Esophagus squamous epithelium (tissue), 5 donors: ENCODE measurements around the gene FLT4. TPM values are rescaled to one million over a fixed set of nuclear protein-coding genes. Genes with fewer than 3 reads are reported as not detected.

Source experiments
- DNase-seq: peaks from one replicate; lab custom pipeline; 2025; lab: John Stamatoyannopoulos, UW
- H3K27ac ChIP-seq, 4 donors: fragments of 200-600 bp; sonication (generic); one replicate each; pipeline ENCODE4 v1.5.1; 2016 to 2019; ENCODE audit warnings: mild to moderate bottlenecking in 1 of 4
- H3K27me3 ChIP-seq, 4 donors: fragments of 200-600 bp; sonication (generic); 1 replicate in 3 of 4; 2 replicates in 1 of 4; pipeline versions ENCODE4 v1.5.1 to v1.6.0; 2017 to 2021; ENCODE audit warnings: antibody characterized with exemption in 1 of 4
- H3K36me3 ChIP-seq, 3 donors: fragments of 200-600 bp; sonication (generic); one replicate each; pipeline ENCODE4 v1.5.1; 2016 to 2019
- H3K4me1 ChIP-seq, 3 donors: fragments of 200-600 bp; sonication (generic); one replicate each; pipeline ENCODE4 v1.5.1; 2017 to 2019
- H3K4me3 ChIP-seq, 4 donors: fragments of 200-600 bp; sonication (generic); 1 replicate in 3 of 4; 2 replicates in 1 of 4; pipeline ENCODE4 v1.5.1; 2016 to 2019; ENCODE audit warnings: mild to moderate bottlenecking in 2 of 4, moderate library complexity in 1 of 4
- H3K9me3 ChIP-seq, 3 donors: fragments of 200-600 bp; sonication (generic); one replicate each; pipeline ENCODE4 v1.5.1; 2016 to 2019
- POLR2A ChIP-seq, 4 donors: fragments of 450-650 bp; IDR thresholded peaks; one replicate each; pipeline ENCODE4 v1.6.1; 2017; ENCODE audit warnings: antibody characterized with exemption in 4 of 4, mild to moderate bottlenecking in 4 of 4, moderate library complexity in 3 of 4
- WGBS, 2 donors: methylation state at CpG; one replicate each; pipeline ENCODE4 v1.1.5; 2018; 5-methylcytosine and 5-hydroxymethylcytosine counted together
- intact Hi-C: fragments of 100-400 bp; cut with DNase I; formaldehyde crosslinking; loops from one replicate; pipeline ENCODE4 v1.15.0; 2022
- total RNA-seq, 4 donors: library from RNA; depleted of rRNA; stranded (reverse); fragments of >200 nt; gene quantifications; one replicate each; pipeline ENCODE4 v1.1.0, GENCODE V29; 2016
- TF ChIP-seq, protein P1 (sequence below), 6 experiments: fragments of 450-650 bp in 4 of 6; fragments of 200-600 bp in 2 of 6; sonication (generic) in 2 of 6; IDR thresholded peaks; one replicate each; pipeline ENCODE4 v1.5.1; 2016 to 2019; ENCODE audit warnings: antibody characterized with exemption in 6 of 6, mild to moderate bottlenecking in 4 of 6, moderate library complexity in 4 of 6
- donor health status: DM: yes; HTN: yes; CAD: no.

The FLT4 gene
- total RNA-seq, 4 donors from 2014 or later = 0.97 to 13.5 (median 4.2) TPM

DNA sequence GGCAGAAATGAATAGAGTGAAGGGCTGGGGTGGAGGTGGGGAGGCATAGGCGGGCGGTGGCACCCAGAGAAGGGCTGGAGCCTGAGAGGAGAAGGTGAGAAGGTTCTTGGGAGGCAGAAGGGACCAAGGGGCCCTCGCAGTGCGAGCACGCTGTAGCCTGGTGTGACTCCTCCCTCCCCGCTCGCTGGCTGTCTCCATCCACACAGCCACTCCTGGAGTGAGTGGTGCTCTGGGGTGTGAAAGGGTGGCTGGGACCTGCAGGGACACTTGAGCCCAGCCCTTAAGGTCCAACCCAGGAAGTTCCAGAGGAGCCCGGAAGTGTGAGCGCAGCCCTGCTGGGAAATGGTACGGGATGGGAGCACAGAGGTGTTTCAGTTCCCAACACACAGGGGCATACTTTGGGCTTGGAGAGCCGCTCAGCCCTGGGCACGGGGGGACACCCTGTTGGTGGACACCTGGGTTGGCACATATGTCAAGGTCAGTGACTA, 48.8 kb downstream of the FLT4 start:
- Histone ChIP-seq H3K4me1 (no peaks in the 10 kb centered on the region), H3K36me3 (no peaks in the 10 kb centered on the region), H3K4me3 (no peak overlapping the region), H3K27me3 (no peaks in the 10 kb centered on the region), H3K9me3 (no peaks in the 10 kb centered on the region), H3K27ac (no peak overlapping the region)
- WGBS, 2 donors = 66 to 91% methylated on average over 9 to 10 of the region's 12 CpGs
- no peak for DNase-seq
- intact Hi-C loops = no loop called here
- TF ChIP-seq POLR2A (IDR thresholded peaks at IDR 0.05) = no peak
- TF ChIP-seq, protein P1, sequence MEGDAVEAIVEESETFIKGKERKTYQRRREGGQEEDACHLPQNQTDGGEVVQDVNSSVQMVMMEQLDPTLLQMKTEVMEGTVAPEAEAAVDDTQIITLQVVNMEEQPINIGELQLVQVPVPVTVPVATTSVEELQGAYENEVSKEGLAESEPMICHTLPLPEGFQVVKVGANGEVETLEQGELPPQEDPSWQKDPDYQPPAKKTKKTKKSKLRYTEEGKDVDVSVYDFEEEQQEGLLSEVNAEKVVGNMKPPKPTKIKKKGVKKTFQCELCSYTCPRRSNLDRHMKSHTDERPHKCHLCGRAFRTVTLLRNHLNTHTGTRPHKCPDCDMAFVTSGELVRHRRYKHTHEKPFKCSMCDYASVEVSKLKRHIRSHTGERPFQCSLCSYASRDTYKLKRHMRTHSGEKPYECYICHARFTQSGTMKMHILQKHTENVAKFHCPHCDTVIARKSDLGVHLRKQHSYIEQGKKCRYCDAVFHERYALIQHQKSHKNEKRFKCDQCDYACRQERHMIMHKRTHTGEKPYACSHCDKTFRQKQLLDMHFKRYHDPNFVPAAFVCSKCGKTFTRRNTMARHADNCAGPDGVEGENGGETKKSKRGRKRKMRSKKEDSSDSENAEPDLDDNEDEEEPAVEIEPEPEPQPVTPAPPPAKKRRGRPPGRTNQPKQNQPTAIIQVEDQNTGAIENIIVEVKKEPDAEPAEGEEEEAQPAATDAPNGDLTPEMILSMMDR (IDR thresholded peaks at IDR 0.05) = no peak

DNA sequence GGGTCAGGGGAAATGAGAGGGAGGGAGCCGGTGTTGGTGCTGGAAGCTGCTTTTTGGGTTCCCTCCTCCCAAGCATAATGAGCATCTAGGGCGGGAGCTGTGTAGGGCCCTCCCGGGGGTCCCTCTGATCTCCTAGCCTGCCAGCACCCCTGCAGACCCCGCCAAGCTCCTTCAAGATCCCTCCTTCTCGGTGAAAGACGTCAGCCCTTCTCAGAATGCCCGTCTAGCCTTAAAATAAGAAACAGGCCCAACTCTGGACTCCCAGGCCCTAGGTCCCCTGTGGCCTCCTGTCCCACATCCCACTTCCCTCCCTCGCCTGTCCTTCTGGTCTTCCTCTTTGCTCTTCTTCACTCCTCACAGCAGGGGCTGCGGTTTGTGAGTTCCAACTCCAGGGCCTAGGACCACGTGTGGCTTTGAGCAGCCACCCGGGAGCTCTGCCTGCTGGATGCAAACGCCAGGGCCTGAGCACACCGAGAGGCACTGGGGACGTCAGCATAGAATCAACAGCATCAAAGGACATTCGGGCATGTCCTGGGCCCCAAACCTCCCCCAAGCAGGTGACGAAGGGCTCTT, 49.3 kb downstream of the FLT4 start:
- TF ChIP-seq, protein P1 (IDR thresholded peaks at IDR 0.05) = no peak
- TF ChIP-seq POLR2A (IDR thresholded peaks at IDR 0.05) = no peak
- H3K27me3 ChIP-seq = no peaks in the 10 kb centered on the region
- intact Hi-C loops = no loop called here
- no peak overlapping the region for H3K4me3 ChIP-seq
- WGBS, 2 donors = 74 to 75% methylated on average over 10 to 12 of the region's 16 CpGs
- no peak overlapping the region for H3K27ac ChIP-seq
- H3K9me3 ChIP-seq = no peaks in the 10 kb centered on the region
- no peaks in the 10 kb centered on the region for H3K4me1 ChIP-seq
- no peak for DNase-seq
- no peaks in the 10 kb centered on the region for H3K36me3 ChIP-seq

DNA sequence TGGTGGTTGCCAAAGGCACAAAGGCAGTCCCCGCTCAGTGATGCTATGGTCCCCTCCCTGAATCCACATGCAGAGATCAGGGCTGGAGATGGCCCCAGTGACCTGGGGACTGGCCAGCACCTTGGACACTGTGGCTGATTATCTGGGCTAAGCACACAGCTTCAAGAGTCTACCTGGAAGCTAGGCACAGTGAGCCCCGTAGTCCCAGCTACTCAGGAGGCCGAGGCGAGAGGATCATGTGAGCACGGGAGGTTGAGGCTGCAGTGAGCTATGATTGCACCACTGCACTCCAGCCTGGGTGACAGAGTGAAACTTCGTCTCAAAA, 49.8 kb downstream of the FLT4 start:
- TF ChIP-seq, protein P1 (IDR thresholded peaks at IDR 0.05) = no peak
- TF ChIP-seq POLR2A (IDR thresholded peaks at IDR 0.05) = no peak
- H3K36me3 ChIP-seq = no peaks in the 10 kb centered on the region
- no peak overlapping the region for H3K27ac ChIP-seq
- H3K9me3 ChIP-seq = no peaks in the 10 kb centered on the region
- intact Hi-C loops = no loop called here
- no peaks in the 10 kb centered on the region for H3K4me1 ChIP-seq
- H3K27me3 ChIP-seq = peaks cover 0 to under 1% (median 0%) of the 10 kb centered on the region in 4 donors
- 40 to 89% methylated on average over 1 to 6 of the region's 6 CpGs for WGBS, 2 donors
- H3K4me3 ChIP-seq = no peak overlapping the region
- DNase-seq = no peak

DNA sequence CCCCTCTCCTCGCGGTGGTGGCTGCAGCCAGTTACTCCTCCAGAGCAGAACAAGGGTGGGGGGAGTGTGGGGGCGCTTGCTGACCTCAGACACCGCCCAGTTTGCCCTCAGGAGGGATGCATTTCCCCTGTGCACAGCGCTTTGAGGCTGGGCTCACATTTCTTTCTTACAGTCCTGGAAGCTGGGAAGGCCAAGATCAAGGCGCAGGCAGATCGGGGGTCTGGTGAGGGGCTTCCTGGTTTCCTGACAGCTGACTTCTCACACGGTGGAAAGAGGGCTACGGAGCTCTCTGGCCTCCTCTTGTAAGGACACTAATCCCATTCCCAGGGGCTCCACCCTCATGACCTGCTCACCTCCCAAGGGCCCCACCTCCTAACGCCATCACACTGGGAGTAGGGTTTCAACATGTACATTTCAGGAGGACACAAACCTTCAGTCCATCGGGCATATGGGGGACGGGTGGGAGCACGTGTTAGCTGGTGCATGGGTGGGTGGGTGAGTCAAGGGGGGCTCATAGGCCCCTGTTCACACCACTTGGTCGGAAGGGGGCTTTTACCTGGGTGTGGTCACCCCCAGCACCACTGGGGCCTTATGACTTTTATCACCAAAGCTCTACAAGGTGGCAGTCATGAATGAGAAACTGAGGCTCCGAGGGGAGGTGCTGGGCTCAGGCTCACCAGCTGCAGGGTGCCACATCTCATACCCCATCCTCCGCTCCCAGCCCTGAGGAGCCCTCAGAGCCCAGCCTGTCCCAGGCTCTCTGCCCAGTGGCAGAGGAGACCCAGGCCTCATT, 50.4 kb downstream of the FLT4 start:
- intact Hi-C loops = no loop called here
- Histone ChIP-seq H3K36me3 (no peaks in the 10 kb centered on the region), H3K27ac (no peak overlapping the region), H3K9me3 (no peaks in the 10 kb centered on the region), H3K4me1 (no peaks in the 10 kb centered on the region), H3K27me3 (peaks cover 0 to 6% (median 0%) of the 10 kb centered on the region in 4 donors), H3K4me3 (no peak overlapping the region)
- WGBS, 2 donors = 75 to 100% methylated on average over 2 to 9 of the region's 16 CpGs
- TF ChIP-seq, protein P1 (IDR thresholded peaks at IDR 0.05) = no peak
- no peak for TF ChIP-seq POLR2A (IDR thresholded peaks at IDR 0.05)
- DNase-seq = no peak

DNA sequence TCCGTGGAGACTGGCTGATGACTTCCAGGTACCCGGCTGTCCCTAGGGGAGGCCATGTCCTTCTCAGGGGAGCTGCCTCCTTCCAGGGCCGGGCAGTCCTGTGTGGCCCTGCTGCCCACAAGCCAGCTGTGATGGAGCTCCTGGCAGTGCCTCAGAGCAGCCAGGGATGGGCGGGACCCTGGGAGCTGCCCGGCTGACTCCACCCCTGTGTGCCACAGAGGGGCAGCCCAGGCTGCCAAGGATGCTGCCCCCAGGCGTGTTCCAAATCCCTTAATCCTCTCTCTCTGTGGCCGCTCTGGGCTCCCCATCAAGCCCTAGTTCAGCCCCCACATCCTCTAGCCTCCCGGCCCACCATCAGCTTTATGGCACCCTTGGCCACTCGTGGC, 51.1 kb downstream of the FLT4 start:
- Histone ChIP-seq H3K4me3 (no peak overlapping the region), H3K36me3 (no peaks in the 10 kb centered on the region), H3K4me1 (no peaks in the 10 kb centered on the region), H3K9me3 (no peaks in the 10 kb centered on the region), H3K27ac (no peak overlapping the region), H3K27me3 (peaks cover 0 to 13% (median 0%) of the 10 kb centered on the region in 4 donors)
- WGBS, 2 donors = 70% methylated on average over 3 of the region's 9 CpGs; no CpG with 5 or more reads in 1 of the 2 donors
- no peak for TF ChIP-seq POLR2A (IDR thresholded peaks at IDR 0.05)
- TF ChIP-seq, protein P1 (IDR thresholded peaks at IDR 0.05) = no peak
- DNase-seq = no peak
- intact Hi-C loops = no loop called here
